HepG2 (cell line): ENCODE measurements around the gene MAPK7. TPM values are rescaled to one million over a fixed set of nuclear protein-coding genes. Genes with fewer than 3 reads are reported as not detected.

Source experiments
- CENPT ChIP-seq: sonication (generic); formaldehyde crosslinking; IDR thresholded peaks from 2 replicates; pipeline ENCODE4 v1.8.0; 2022; ENCODE audit warnings: low read depth, mild to moderate bottlenecking, moderate library complexity, missing genetic modification reagents
- GRHL1 ChIP-seq: sonication (generic); formaldehyde crosslinking; conservative IDR thresholded peaks from 2 replicates; pipeline ENCODE4 v1.8.0; 2022; ENCODE audit warnings: missing genetic modification reagents
- MTF1 ChIP-seq: sonication (generic); formaldehyde crosslinking; IDR thresholded peaks from 2 replicates; pipeline ENCODE4 v1.5.0; 2020; ENCODE audit warnings: missing genetic modification reagents
- NFYC ChIP-seq: IDR thresholded peaks from 2 replicates; pipeline ENCODE4 v1.6.1; 2016; ENCODE audit warnings: missing genetic modification reagents, missing compliant biosample characterization
- PRDM4 ChIP-seq: sonication (generic); formaldehyde crosslinking; IDR thresholded peaks from 2 replicates; pipeline ENCODE4 v1.9.0; 2021; ENCODE audit warnings: missing genetic modification reagents, borderline replicate concordance
- SKI ChIP-seq: fragments of 450-650 bp; IDR thresholded peaks from one replicate; pipeline ENCODE4 v1.6.1; 2018; ENCODE audit warnings: mild to moderate bottlenecking; ENCODE audit not compliant: partially characterized antibody
- SRY ChIP-seq: sonication (generic); formaldehyde crosslinking; IDR thresholded peaks from 2 replicates; pipeline ENCODE4 v1.8.0; 2022; ENCODE audit warnings: mild to moderate bottlenecking, missing genetic modification reagents
- ZNF253 ChIP-seq: sonication (generic); formaldehyde crosslinking; IDR thresholded peaks from 2 replicates; pipeline ENCODE4 v1.8.0; 2022; ENCODE audit warnings: mild to moderate bottlenecking, missing genetic modification reagents, borderline replicate concordance
- ZNF407 ChIP-seq: sonication (generic); formaldehyde crosslinking; IDR thresholded peaks from one replicate; pipeline ENCODE4 v1.5.1; 2020; ENCODE audit warnings: mild to moderate bottlenecking, missing genetic modification reagents; ENCODE audit errors: not compliant biosample characterization
- polyA plus RNA-seq, 8 experiments: library from polyadenylated mRNA; depleted of rRNA in 3 of 8; stranded (reverse) in 7 of 8; unstranded in 1 of 8; fragments of >200 nt; fragmentation: Illumina TruSeq in 4 of 8; extraction: Trizol in 4 of 8; gene quantifications; 2 replicates each; pipeline versions ENCODE4 v1.2.1 to v1.2.3, GENCODE V29; 2011 to 2016; ENCODE audit warnings: low read depth in 4 of 8, missing spikeins in 1 of 8, mixed read lengths in 1 of 8; ENCODE audit not compliant: insufficient read depth in 1 of 8
- total RNA-seq, 5 experiments: library from RNA; depleted of rRNA; stranded (reverse); fragments of >200 nt; fragmentation: Illumina TruSeq; extraction: Trizol; gene quantifications; 2 replicates each; pipeline ENCODE4 v1.2.3, GENCODE V29; 2016; ENCODE audit warnings: low read depth in 1 of 5
- TF ChIP-seq, protein P1 (sequence below): sonication (generic); formaldehyde crosslinking; IDR thresholded peaks from 2 replicates; pipeline ENCODE4 v1.5.0; 2020; ENCODE audit warnings: mild to moderate bottlenecking, missing genetic modification reagents, moderate library complexity
- TF ChIP-seq, protein P2 (sequence below): sonication (generic); formaldehyde crosslinking; IDR thresholded peaks from 2 replicates; pipeline ENCODE4 v1.5.0; 2020; ENCODE audit warnings: missing genetic modification reagents

Gene MAPK7
- total and polyA plus RNA-seq, 2 of the 13 experiments (the other 11 are each of a cell fraction or from before 2014, with no cell fraction given): 2.9 to 5.9 TPM

- TF ChIP-seq SKI (no peak), CENPT (CRISPR knock-in tag) (no peak), ZNF253 (CRISPR knock-in tag) (no peak), MTF1 (CRISPR knock-in tag) (no peak), ZNF407 (no peak), GRHL1 (CRISPR knock-in tag) (no peak), PRDM4 (CRISPR knock-in tag) (no peak), NFYC (CRISPR knock-in tag) (peak; percentile 12; the same call in 1 of the 2 replicates), SRY (CRISPR knock-in tag) (no peak)
- TF ChIP-seq, protein P1, sequence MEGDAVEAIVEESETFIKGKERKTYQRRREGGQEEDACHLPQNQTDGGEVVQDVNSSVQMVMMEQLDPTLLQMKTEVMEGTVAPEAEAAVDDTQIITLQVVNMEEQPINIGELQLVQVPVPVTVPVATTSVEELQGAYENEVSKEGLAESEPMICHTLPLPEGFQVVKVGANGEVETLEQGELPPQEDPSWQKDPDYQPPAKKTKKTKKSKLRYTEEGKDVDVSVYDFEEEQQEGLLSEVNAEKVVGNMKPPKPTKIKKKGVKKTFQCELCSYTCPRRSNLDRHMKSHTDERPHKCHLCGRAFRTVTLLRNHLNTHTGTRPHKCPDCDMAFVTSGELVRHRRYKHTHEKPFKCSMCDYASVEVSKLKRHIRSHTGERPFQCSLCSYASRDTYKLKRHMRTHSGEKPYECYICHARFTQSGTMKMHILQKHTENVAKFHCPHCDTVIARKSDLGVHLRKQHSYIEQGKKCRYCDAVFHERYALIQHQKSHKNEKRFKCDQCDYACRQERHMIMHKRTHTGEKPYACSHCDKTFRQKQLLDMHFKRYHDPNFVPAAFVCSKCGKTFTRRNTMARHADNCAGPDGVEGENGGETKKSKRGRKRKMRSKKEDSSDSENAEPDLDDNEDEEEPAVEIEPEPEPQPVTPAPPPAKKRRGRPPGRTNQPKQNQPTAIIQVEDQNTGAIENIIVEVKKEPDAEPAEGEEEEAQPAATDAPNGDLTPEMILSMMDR (CRISPR knock-in tag): peak; percentile 96
- TF ChIP-seq, protein P2, sequence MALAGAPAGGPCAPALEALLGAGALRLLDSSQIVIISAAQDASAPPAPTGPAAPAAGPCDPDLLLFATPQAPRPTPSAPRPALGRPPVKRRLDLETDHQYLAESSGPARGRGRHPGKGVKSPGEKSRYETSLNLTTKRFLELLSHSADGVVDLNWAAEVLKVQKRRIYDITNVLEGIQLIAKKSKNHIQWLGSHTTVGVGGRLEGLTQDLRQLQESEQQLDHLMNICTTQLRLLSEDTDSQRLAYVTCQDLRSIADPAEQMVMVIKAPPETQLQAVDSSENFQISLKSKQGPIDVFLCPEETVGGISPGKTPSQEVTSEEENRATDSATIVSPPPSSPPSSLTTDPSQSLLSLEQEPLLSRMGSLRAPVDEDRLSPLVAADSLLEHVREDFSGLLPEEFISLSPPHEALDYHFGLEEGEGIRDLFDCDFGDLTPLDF: no peak
Measured at GRCh38 chr17:19338031-19338990, 40.0 kb upstream of the MAPK7 start (continued).
